HG03457 (cell line): ENCODE results near the gene GDF11.

Experiments used
- ATAC-seq: cut with Tn5 transposase; IDR thresholded peaks from one replicate; pipeline ENCODE4 v1.9.1; 2021; ENCODE audit warnings: moderate number of reproducible peaks; ENCODE audit not compliant: unreplicated experiment

Gene GDF11

GRCh38 chr12:55742719-55743405, at the start of gene GDF11:
Gene GDF11, plus strand, starts transcription at chr12:55743122. Its CDS starts 195 bp downstream, at chr12:55743317.
- peak; percentile 24 for ATAC-seq

GRCh38 chr12:55693323-55694187, 49.4 kb upstream of the GDF11 start:
- no peak for ATAC-seq

GRCh38 chr12:55694188-55694515, 48.8 kb upstream of the GDF11 start:
- ATAC-seq: no peak

GRCh38 chr12:55694651-55695050, 48.3 kb upstream of the GDF11 start:
- no peak for ATAC-seq

- no peak for ATAC-seq
These were observed 47.6 kb upstream of the GDF11 start for GRCh38 chr12:55695349-55695748.

GRCh38 chr12:55696141-55696540, 46.8 kb upstream of the GDF11 start:
- ATAC-seq: no peak

GRCh38 chr12:55696796-55697462, 46.0 kb upstream of the GDF11 start:
- ATAC-seq: no peak

GRCh38 chr12:55697686-55698085, 45.2 kb upstream of the GDF11 start:
- ATAC-seq: no peak

GRCh38 chr12:55698241-55698955, 44.5 kb upstream of the GDF11 start:
- no peak for ATAC-seq

GRCh38 chr12:55698965-55699364, 44.0 kb upstream of the GDF11 start:
- ATAC-seq: no peak

GRCh38 chr12:55699471-55700055, 43.4 kb upstream of the GDF11 start:
- ATAC-seq: no peak

- no peak for ATAC-seq
These were observed 42.5 kb upstream of the GDF11 start for GRCh38 chr12:55700255-55701018.

GRCh38 chr12:55702861-55703260, 40.1 kb upstream of the GDF11 start:
- no peak for ATAC-seq

GRCh38 chr12:55703288-55703687, 39.6 kb upstream of the GDF11 start:
- ATAC-seq: no peak

GRCh38 chr12:55703901-55704761, 38.8 kb upstream of the GDF11 start:
- ATAC-seq: no peak

- no peak for ATAC-seq
These were observed 37.9 kb upstream of the GDF11 start for GRCh38 chr12:55704824-55705718.

- no peak for ATAC-seq
These were observed 37.0 kb upstream of the GDF11 start for GRCh38 chr12:55705782-55706402.
